Measurements from ENCODE around the gene TTC28. TPM values are rescaled to one million over a fixed set of nuclear protein-coding genes. Genes with fewer than 3 reads are reported as not detected.

The TTC28 gene
- total RNA-seq, 1 experiment from 2014 or later = 0.12 TPM

GRCh38 chr22:28402060-28402459 lies 277.6 kb downstream of the TTC28 start:
- ChIA-PET CTCF (no interaction called here), RAD21 (ENCODE audit: low non-redundant PET in 1 of 2, low total read pairs in 2 of 2, uncharacterized antibody in 2 of 2, unreplicated experiment in 2 of 2) (no interaction called here), POLR2A (no interaction called here)
- Histone ChIP-seq H3K9me3 (ENCODE audit: control insufficient read depth in 1 of 2, insufficient read depth in 1 of 2, low read depth in 1 of 2, low read length in 2 of 2) (no peaks in the 10 kb centered on the region), H3K9ac (ENCODE audit: low read length) (no peak overlapping the region), H3K27me3 (ENCODE audit: insufficient read depth, low read length) (peaks cover 67% of the 10 kb centered on the region), H3K36me3 (ENCODE audit: control insufficient read depth in 1 of 2, insufficient read depth in 2 of 2, low read length in 2 of 2) (no peaks in the 10 kb centered on the region), H3K79me2 (ENCODE audit: insufficient read depth, low read length) (no peaks in the 10 kb centered on the region), H2AFZ (ENCODE audit: low read depth, low read length, poor library complexity, severe bottlenecking) (no peak overlapping the region), H3K9me2 (ENCODE audit: insufficient read depth) (no peaks in the 10 kb centered on the region), H3K4me2 (ENCODE audit: low read length) (no peak overlapping the region), H3K27ac (ENCODE audit: low read depth, low read length) (no peak overlapping the region), H4K20me1 (ENCODE audit: insufficient read depth) (no peaks in the 10 kb centered on the region), H3K4me3 (replicated peaks in 1 of 2; ENCODE audit: low read depth in 1 of 2, low read length in 2 of 2) (no peak overlapping the region), H3K4me1 (ENCODE audit: control insufficient read depth in 1 of 2, insufficient read depth in 2 of 2, low read length in 2 of 2) (no peaks in the 10 kb centered on the region)
- intact Hi-C loops (cut with micrococcal nuclease) = no loop called here
- no TSS peak for BruUV-seq (replicated peaks)
- no peak for ATAC-seq
- TF ChIP-seq CBX3 (IDR thresholded peaks at IDR 0.05; ENCODE audit: low read depth) = no peak
- no peak for DNase-seq (ENCODE audit: low read depth, low spot score)

DNA sequence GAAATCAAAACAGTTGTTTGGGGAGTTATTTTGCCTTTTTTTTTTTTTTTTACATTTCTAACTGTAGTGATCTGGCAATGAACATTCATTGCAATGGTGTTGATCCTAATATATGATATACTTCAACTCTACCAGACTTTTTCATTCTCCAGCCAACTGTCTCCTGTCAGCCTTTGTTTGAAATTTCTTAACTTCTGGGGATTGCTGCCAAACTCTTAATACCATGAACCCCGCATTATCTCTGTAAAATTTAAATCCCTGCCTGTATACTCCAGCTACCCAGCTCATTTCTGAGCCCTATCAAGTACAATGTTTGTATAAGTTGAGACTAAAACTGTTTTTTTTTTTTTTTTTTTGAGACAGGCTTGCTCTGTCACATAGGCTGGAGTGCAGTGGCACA lies 280.7 kb downstream of the TTC28 start:
- intact Hi-C loops (cut with micrococcal nuclease) = no loop called here
- ChIA-PET POLR2A (no interaction called here), CTCF (no interaction called here)

More for the DNA sequence above, 280.7 kb downstream of the TTC28 start:
- DNase-seq (ENCODE audit: low read depth, low spot score) = no peak
- H3K9me2 ChIP-seq (ENCODE audit: insufficient read depth) = no peaks in the 10 kb centered on the region
- no peaks in the 10 kb centered on the region for H3K4me1 ChIP-seq (ENCODE audit: control insufficient read depth in 1 of 2, insufficient read depth in 2 of 2, low read length in 2 of 2)
- RAD21 ChIA-PET (ENCODE audit: low non-redundant PET in 1 of 2, low total read pairs in 2 of 2, uncharacterized antibody in 2 of 2, unreplicated experiment in 2 of 2) = no interaction called here
- H3K9me3 ChIP-seq (ENCODE audit: control insufficient read depth in 1 of 2, insufficient read depth in 1 of 2, low read depth in 1 of 2, low read length in 2 of 2) = no peaks in the 10 kb centered on the region
- no peaks in the 10 kb centered on the region for H4K20me1 ChIP-seq (ENCODE audit: insufficient read depth)
- no peak overlapping the region for H3K4me2 ChIP-seq (ENCODE audit: low read length)
- no peaks in the 10 kb centered on the region for H3K79me2 ChIP-seq (ENCODE audit: insufficient read depth, low read length)
- BruUV-seq (replicated peaks) = no TSS peak
- no peak overlapping the region for H3K4me3 ChIP-seq (replicated peaks in 1 of 2; ENCODE audit: low read depth in 1 of 2, low read length in 2 of 2)
- no peak overlapping the region for H2AFZ ChIP-seq (ENCODE audit: low read depth, low read length, poor library complexity, severe bottlenecking)
- H3K27me3 ChIP-seq (ENCODE audit: insufficient read depth, low read length) = peaks cover 73% of the 10 kb centered on the region
- no peak overlapping the region for H3K27ac ChIP-seq (ENCODE audit: low read depth, low read length)
- no peak overlapping the region for H3K9ac ChIP-seq (ENCODE audit: low read length)
- no peaks in the 10 kb centered on the region for H3K36me3 ChIP-seq (ENCODE audit: control insufficient read depth in 1 of 2, insufficient read depth in 2 of 2, low read length in 2 of 2)
- TF ChIP-seq ELF1 (IDR thresholded peaks at IDR 0.05; ENCODE audit: borderline replicate concordance, low read depth) = no peak
- TF ChIP-seq ZBTB33 (IDR thresholded peaks at IDR 0.05; ENCODE audit: extremely low read depth, insufficient replicate concordance, low read length) = no peak
- TF ChIP-seq CTCF (IDR thresholded peaks at IDR 0.05 in 2 of 3, conservative IDR thresholded peaks at IDR 0.05 in 1 of 3; ENCODE audit: borderline replicate concordance in 1 of 3, insufficient read depth in 1 of 3, low read depth in 2 of 3, low read length in 2 of 3) = no peak
- no peak for TF ChIP-seq EZH2phosphoT487 (IDR thresholded peaks at IDR 0.05; ENCODE audit: borderline replicate concordance)
- no peak for ATAC-seq
